NCI-H2171 (cell line): ENCODE data around the gene DAPK2.

Source experiments
- DNase-seq: peaks from one replicate; lab custom pipeline; 2025; lab: John Stamatoyannopoulos, UW

The DAPK2 gene

DNA sequence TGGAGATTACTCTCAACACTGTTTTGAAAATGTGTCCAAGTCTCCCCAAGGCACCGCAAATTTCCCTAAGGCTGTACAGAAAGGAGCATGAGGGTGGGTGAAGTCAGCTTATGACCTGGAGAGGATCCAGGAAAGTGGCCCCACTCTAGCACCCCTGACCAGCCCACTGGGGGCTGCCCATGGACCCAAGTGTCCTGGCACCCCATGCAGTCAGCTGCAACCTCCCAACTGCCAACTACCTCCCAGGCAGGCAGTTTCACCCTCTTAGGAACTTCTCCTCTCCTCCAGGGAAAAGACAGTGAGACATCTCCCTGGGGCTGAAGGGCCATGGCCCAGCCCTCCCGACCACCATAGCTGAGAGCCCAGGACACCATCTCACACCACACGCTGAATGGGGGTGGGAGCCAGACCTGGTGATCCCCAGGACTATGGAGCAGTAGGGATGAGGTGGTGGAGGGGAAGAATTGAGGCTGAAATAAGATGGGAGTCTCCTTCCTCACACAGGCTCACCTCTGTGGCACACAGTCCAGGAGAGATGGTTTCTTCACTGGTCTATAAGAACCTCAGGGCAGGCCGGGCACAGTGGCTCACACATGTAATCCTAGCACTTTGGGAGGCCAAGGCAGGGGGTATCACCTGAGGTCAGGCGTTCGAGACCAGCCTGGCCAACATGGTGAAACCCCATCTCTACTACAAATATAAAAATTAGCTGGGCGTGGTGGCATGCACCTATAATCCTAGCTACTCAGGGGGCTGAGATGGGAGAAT is 104.4 kb downstream of the DAPK2 start:
- no peak for DNase-seq

DNA sequence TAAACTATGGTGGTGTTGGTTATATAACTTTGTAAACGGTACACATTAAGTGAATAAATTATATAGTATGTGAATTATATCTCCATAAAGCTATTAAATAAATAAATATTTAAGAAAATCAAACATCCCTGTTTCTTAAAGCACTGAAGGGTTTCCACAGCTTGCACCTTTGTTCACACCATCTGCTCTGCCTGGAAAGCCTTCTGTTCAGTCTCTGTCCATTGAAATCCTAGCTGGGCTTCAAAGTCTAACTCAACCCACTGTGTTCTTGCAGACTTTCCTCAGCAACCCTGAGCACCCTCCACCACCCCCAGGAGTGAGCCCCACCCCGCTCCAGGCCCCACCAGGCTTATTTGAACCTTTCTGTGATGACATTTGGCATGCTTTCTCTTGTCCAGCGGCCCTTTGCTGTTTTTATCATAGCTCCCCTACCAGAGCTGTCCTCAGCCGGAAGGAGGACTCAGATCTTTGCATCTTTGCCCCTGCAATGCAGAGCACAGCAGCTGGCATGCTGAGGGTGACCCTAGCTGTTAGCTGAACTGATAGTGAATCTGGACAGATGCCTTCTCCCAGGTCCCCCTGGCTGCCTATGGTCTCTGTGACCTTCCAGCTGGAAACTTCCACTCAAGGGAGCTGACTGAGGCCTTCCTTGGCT is 105.2 kb downstream of the DAPK2 start:
- peak; percentile 75 for DNase-seq

- no peak for DNase-seq
Observed at GRCh38 chr15:63939531-63940130, 106.7 kb downstream of the DAPK2 start.

DNA sequence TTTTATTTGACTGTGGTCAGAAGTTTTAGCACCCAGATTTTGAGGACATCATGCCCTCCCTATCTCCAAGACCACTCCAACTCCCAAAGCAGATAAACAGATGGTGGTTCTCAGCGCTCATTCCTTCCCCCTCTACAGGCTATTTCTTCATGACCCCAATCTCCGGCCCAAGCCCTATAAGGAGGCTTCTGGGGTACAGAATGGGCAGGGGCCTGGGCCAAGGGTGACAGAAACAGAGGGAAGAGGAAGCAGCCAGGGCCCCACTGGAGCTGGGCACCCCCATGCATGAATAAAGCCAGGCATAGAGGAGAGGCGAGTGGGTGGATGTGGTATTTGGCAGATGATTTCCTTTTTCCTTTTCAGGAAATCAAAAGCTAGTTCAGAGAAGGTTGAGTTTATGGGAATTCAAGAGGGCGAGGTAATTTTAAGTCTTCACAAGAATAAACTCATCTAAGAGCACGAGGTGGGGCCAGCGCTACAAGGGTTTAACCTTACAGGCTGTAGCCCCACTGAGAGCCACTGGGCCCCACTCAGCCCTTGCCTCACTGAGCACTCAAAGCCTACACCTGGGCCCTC is 107.7 kb downstream of the DAPK2 start:
- DNase-seq: no peak

DNA sequence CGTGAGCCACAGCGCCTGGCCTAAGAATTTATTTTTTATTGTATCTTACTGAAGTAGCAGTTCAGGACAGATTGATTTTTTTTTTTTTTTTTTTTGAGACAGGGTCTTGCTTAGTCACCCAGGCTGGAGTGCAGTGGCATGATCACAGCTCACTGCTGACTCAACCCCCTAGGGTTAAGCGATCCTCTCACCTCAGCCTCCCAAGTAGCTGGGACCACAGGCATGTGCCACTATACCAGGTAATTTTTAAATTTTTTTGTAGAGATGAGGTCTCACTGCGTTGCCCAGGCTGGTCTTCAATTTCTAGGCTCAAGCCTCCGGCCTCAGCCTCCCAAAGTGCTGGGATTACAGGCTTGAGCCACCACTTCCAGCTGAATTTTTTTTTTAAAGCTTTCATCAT is 112.8 kb downstream of the DAPK2 start:
- DNase-seq: no peak

DNA sequence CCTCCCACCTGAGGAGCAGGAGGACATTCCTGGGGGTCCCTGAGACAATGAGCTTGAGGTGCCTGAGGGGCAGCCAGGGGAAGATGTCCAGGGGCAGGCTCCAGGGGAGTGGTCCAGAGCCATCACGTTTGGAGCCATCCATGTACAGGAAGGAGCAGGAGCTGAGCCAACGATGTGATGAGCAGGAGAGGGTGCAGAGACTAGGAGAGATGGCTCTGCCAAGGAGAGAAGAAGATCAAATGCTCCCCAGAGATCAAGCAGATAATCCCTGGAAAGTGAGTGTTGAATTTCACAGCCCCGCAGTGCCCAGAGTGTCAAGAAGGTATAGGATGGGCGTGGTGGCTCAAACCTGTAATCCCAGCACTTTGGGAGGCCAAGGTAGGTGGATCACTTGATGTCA is 114.7 kb downstream of the DAPK2 start:
- DNase-seq: no peak

DNA sequence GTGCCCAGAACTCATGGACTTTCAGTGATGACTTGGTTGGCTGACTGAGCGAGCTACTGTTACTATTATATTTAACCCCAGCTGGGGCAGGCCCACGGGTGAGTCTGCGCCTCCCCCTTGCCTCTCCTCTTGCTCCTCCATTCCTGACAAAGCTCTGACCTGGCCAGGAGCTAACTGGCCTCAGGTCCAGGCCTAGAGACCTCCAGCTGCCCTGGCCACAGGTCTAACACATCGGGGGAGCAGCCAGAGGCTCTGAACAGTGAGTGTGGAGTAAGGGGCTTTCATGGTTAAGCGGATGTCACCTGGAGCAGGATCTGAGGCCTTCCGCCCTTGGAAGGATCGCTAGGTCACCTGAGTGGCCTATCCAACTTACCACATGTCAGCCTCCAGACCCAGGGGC is 116.3 kb downstream of the DAPK2 start:
- DNase-seq: no peak

DNA sequence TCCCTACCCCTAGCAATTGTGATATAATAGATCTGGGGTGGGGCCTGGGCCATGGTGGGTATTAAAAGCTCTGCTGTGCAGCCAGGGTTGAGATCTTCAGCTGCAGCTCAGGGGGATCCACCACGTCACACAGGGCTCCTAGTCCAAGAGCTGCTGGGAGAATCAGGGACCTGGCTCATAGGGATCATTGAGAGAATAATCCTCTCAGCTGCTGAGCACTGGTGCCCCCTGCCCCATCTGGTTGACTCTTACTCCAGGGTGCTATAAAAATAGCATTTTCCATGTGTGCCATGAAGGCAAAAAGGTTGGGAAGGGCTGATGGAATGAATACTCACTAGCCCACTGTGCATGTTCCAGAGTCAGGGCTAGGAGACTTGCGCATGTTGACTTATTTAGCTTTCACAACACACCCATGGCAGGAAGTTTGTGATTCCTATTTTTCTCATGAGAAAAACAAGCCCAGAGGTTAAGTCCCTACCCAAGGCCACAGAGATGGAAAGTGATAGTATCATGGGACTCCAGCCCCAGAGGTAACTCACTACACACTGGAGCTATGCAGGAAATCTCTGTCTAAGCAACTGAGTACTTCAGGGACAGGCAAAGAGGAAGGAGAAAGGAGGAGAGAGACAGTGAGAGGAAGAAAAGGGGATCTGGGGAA is 118.0 kb downstream of the DAPK2 start:
- no peak for DNase-seq

DNA sequence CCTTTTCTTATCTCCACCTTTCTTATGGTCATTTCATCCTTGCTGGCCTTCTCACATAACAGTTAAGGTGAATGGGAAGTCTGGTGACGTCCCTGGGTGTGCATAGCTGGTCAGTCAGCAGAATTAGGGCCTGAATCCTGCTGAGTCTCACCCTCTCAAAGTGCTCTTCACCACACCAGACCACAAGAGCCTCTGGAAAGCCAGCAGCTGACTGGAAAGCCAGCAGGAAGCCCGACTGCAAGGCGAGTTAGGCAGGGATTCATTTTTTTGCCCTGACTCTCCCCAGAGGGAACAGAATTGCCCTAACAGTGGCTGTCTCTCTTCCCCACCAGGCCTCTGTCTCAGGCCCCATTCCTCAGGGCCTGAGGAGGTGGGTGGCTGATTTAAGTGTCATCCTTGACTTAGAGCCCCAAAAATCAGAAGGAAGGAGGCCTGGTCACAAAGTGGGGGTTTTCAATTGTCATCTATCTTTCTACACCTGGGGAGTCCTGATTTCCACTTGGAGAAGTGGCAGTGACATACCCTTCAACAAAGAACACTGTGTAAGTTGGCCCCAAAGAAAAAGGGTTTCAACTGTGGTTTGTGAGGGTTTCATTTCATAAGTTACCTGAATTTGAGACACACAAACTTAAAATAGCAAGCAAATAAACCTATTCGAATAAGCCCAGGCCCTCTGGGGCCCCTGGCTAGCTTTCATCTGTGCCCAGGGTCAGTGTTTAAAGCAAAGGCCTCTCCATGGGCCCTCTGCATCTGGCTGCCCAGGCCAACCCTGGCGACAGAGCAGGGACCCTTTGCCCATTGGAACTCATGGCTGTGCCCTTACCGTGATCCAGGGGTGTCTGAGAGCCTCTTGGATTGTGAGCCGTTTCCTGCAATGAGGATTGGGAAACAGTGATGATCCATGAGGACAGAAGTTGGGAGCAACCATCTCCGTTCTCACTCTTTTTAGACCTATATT is 122.0 kb downstream of the DAPK2 start:
- no peak for DNase-seq

DNA sequence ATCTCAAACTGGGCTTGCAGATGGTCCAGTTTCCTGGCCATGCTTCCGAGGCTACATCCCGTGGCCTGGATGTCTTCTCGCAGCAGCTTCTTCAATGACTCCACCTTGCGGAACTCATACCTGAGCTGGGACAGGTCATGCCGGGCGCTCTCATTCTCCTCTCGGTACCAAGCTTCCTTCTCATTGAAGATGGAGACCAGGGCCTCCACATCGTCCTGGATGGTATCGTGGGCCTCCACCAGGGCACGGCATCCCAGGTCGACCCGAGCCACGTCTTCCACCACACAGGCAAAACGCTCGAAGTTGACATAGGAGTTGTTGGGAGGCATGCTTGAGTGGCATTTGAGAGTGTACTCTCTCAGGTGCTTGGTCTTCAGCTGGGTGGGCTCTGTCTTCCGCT is 123.4 kb downstream of the DAPK2 start:
- no peak for DNase-seq

- DNase-seq: no peak
Observed at GRCh38 chr15:63922261-63922904, 123.9 kb downstream of the DAPK2 start.

- no peak for DNase-seq
Observed at GRCh38 chr15:63920504-63921175, 125.6 kb downstream of the DAPK2 start.

- DNase-seq: no peak
Observed at GRCh38 chr15:63918901-63919348, 127.4 kb downstream of the DAPK2 start.

GRCh38 chr15:63918317-63918672 is 128.0 kb downstream of the DAPK2 start:
- peak; percentile 41 for DNase-seq

- no peak for DNase-seq
Observed at GRCh38 chr15:63917588-63918316, 128.5 kb downstream of the DAPK2 start.

- DNase-seq: no peak
Observed at GRCh38 chr15:63915873-63916771, 130.2 kb downstream of the DAPK2 start.

GRCh38 chr15:63915209-63915872 is 130.9 kb downstream of the DAPK2 start:
- DNase-seq: no peak

- DNase-seq: no peak
Observed at GRCh38 chr15:63913786-63914315, 132.4 kb downstream of the DAPK2 start.
